Muscle of back (tissue), 11 donors: Measurements from ENCODE around the gene TRAPPC4. TPM values are rescaled to one million over a fixed set of nuclear protein-coding genes. Genes with fewer than 3 reads are reported as not detected.
"Not testable (repeated sequence)": the region's sequence is repeated elsewhere in the genome, so short reads cannot be mapped to it uniquely, and the experiment has no call there.

ENCODE experiments used
- DNase-seq, 3 donors: peaks; one replicate each; pipeline versions ENCODE4 v3.0.0 to v3.0.0-alpha.2; 2013
- polyA plus RNA-seq, 10 donors: library from polyadenylated mRNA; unstranded; fragments of 120-200 nt; gene quantifications; one replicate each; pipeline ENCODE4 v1.2.1, GENCODE V29; 2013; ENCODE audit not compliant: insufficient read length in 10 of 10

Gene TRAPPC4
- polyA plus RNA-seq, 10 donors = 41.7 to 55.9 (median 48.0) TPM

DNA sequence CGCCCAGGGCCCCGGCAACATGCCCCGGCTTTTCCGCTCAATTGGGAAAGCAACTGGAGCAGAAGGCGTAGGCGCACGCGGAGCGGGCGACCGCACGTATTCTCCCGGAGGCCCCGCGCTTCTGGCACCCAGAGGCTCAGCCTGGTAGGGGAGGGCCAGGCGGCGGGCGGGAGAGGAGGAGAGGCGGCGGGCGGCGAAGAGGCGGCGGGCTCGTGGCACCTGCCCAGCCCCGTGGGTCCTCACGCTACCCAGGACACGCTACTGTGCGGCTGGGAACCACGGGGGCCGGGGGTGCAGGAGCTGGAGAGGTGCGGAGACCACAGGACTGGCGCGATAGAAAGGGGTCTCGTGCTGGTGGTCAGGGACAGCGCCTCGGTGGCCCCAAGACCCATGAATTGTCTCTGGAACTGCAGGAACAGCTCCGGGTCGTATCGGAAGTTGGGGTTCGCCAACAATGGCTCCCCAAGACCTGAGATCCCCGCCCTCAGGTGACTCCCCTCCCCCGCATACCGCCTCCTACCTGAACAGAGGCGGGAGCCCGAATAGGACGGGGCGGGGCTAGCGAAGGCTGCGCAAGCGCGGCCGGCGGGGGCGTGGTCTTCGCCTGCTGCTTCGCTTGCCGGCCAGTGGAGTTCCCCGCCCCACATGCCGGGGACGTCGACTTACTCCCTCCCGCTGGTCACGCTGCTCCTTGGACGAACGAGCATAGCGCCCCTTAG lies 11.9 kb downstream of the TRAPPC4 start, which contains the start of gene SLC37A4:
Gene SLC37A4, minus strand, starts transcription at position 549 of the 719 bp plus-strand sequence.
- peak; percentile 93 to 97 (median 93) for DNase-seq

DNA sequence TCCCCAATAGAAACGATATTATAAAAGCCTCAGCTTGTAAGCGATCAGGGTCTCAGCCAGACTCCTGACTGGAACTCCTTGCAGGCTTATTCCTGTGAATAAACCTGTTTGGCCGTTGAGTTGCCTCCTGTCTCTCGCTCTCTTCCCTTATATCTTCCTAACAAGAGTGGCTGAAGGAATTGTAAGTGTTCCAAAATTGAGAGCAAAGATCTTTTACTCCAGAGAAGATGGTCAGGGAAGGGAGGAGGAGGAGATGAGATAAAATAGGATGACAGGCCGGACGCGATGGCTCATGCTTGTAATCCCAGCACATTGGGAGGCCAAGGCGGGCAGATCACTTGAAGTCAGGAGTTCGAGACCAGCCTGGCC lies 13.3 kb downstream of the TRAPPC4 start:
- no peak for DNase-seq

DNA sequence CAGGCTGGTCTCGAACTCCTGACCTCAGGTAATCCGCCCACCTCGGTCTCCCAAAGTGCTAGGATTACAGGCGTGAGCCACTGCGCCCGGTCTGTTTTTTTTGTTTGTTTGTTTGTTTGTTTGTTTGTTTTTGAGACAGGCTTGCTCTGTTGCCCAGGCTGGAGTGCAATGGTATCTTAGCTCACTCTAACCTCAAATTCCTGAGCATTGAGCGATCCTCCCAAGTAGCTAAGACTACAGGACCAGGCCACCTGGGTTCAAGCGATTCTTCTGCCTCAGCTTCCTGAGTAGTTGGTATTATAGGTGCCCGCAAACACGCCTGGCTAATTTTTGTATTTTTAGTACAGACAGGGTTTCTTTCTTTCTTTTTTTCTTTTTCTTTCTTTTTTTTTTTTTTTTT lies 14.9 kb downstream of the TRAPPC4 start:
- not testable (repeated sequence) for DNase-seq

DNA sequence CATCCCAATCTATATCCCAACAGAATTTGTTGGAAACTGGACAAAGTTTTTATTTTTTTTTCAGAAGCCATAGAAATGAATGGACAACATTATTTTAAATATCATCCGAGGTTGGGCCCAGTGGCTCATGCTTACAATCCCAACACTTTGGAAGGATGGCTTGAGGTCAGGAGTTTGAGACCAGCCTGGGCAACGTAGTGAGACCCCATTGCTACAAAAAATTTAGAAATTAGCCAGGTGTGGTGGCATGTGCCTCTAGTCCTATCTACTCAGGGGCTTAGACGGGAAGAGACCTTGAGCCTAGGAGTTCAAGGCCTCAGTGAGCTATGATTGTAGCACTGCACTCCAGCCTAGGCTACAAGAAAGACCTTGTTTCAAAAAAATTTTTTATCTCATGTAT lies 16.2 kb downstream of the TRAPPC4 start:
- DNase-seq = no peak

DNA sequence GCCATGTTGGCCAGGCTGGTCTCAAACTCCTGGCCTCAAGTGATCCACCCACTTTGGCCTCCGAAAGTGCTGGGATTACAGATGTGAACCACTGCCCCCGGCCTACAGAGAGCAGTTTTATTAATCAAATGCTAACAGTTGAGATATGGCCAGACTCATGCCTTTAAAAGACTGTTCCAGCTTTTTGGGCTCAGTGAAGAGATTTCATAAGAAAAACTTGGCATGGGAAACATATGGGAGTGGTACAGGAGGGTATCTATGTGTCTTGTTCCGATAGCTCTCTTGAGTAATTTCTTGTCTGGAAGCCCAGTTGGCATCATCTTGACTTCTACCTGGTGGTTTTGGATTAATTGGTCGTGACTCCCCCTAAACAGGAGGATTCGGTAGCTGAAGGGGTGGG lies 20.3 kb downstream of the TRAPPC4 start:
- DNase-seq = no peak

DNA sequence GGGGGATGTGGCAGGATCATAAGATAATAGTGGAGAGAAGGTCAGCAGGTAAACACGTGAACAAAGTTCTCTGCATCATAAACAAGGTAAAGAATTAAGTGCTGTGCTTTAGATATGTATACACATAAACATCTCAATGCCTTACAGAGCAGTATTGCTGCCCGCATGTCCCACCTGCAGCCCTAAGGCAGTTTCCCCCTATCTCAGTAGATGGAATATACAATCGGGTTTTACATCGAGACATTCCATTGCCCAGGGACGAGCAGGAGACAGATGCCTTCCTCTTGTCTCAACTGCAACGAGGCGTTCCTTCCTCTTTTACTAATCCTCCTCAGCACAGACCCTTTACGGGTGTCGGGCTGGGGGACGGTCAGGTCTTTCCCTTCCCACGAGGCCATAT lies 20.9 kb downstream of the TRAPPC4 start:
- DNase-seq = not testable (repeated sequence)

DNA sequence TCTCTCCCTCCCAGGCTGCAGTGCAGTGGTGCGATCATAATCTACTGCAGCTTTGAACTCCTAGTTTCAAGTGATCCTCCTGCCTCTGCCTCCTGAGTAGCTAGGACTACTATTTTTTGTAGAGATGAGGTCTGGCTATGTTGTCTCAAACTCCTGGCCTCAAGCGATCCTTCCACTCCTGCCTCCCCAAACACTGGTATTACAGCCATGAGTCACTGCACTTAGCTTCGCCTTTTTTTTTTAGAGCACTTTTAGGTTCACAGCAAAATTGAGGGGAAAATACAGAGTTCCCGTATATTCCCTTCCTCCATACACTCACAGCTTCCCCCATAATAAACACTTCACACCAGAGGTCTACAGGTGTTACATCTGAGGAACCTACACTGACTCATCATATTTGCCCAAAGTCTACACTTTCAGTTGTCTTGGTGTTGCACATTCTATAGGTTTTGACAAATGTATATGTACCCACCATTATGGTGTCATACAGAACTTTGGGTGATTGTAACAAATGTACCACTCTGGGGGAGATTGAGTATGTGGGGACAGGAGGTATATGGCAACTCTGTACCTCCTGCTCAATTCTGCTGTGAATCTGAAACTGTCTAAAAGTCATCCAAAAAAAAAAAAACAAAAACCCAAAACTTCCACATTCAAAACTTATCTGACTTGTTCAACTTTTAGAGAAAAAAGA lies 23.4 kb downstream of the TRAPPC4 start:
- no peak for DNase-seq

DNA sequence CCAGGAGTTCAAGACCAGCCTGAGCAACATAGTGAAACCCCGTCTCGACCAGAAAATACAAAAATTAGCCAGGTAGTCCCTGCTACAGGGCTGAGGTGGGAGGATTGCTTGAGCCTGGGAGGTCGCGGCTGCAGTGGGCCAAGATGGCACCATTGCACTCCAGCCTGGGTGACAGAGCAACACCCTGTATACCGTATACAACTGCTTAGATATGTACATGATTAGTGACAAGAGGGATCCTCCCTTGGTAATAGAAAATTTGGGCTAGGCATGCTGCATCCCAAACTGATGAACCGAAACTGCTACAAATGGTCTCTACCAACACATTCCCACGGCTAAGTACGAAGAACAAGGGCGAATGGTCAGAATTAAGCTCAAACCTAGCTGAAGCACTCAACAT lies 24.4 kb downstream of the TRAPPC4 start:
- no peak for DNase-seq

DNA sequence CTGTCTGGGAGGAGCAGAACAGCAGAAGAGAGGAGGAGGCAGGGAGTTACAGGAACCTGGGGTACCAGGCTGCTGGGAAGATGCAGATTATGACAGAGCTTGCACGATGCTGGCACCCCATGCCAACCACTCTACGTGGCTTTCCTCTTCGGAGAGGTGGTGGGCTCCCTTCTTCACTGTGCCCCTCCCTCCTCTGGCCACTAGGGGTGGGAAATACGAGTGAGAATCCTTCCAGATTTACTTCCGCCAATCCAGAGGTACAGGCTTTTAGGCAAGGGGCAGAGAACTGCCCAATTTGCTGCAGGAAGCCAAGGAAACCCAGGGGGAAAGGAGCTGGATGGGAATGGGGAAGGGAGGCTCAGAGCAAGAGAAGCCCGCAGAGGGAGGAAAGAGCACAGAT lies 26.1 kb downstream of the TRAPPC4 start:
- DNase-seq = no peak

DNA sequence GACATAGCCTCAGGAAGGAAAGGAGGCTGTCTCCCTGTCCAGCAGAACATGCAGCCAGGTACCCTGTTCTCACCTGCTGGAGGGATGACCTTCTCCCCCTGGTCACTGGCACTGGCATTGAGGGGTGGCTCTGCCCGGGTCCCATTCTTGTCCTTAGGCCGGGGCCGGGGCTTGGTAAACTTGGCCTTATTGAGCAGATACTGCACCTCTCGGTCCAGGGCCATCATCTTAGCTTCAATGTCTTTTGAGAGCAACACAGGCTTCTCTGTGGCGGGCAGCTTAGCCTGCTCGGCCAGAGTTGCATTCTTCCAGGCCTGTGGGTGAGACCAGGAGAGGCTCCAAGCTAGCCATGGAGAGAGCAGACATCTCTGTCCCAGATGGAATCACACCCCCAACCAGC lies 27.9 kb downstream of the TRAPPC4 start:
- no peak for DNase-seq

DNA sequence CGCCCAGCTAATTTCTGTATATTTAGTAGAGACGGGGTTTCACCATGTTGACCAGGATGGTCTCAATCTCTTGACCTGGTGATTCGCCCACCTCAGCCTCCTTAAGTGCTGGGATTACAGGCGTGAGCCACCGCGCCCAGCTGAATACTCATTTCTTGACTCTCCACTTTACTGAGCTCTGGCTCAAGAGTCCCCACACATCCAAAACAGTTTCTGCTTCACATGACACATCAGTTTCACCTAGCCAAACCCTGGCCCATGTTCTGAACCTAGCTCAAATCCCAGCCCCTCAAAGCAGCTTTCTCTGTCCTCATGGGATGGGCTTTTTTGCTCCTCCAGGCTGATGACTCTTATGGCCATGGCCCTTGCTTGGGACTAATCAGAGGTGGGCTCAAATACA lies 28.6 kb downstream of the TRAPPC4 start:
- no peak for DNase-seq

DNA sequence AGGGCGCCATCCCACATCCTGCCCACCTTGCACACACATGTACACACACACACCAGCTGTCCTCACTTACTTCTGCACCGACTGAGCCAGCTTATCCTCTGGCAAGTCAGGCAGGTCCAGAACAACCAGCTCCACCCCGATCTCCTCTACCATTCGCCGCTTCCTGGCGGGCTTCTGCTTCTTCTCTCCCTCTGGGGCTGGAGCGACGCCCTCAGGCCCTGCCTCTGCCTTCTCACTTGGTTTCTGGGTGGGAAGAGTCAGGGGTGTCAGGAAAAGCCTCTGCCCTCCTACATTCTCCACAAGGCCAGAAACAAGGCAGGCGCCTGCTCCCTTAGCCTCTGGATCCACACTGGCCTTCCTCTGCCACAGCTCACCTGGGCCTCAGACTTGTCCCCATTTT lies 30.1 kb downstream of the TRAPPC4 start:
- no peak for DNase-seq

DNA sequence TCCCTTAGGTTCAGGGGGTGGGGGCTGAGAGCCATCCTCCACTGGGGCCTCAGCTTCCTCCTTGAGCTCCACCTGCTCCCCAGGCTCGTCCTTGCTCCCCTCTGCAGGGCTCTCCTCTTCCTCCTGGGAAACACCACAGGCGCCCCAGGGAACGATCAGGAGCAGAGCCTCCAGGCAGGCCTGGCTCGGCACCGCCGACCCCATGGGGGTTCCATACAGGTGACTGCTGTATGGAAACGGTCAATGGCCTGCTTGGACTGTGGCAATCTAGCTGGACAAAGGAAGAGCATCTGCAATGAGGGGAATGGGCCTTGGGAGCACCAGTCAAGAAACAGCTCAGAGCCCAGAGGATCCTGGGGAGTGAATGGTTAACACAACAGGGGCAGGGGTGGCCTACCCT lies 30.5 kb downstream of the TRAPPC4 start:
- DNase-seq = no peak

DNA sequence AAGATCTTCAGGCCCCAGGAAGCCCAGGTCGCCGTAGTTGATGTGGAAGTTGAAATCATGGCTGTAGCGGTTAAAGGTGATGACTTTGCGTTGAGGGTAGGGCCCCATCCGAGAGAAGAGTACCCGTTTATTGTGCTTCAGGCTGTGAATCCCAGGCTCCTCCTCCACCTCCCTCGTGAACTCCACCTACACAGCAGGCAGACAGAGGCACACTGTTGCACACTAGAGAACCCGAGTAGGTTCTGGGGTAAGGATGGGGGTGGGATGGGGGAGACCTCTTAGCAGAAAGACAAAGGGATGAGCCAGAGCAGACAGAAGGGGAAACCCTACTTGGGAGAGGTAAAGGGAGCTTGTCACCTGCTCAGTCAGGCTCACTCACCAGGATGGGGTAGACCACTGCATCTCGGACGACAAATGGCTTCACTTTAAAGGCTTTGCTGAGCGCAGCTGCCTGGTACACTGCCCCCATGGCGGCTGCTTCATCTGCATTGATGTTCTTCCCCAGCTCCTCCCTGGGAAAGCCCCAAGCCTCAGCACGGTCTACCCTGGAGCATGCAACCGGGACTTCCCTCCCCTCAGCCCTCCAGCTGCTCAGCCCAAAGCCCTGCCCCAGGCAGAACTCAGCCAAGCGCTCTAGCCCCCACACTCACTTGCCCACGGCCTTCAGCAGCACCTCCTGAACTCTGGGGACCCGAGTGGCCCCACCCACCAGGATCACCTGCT lies 33.0 kb downstream of the TRAPPC4 start:
- no peak for DNase-seq

DNA sequence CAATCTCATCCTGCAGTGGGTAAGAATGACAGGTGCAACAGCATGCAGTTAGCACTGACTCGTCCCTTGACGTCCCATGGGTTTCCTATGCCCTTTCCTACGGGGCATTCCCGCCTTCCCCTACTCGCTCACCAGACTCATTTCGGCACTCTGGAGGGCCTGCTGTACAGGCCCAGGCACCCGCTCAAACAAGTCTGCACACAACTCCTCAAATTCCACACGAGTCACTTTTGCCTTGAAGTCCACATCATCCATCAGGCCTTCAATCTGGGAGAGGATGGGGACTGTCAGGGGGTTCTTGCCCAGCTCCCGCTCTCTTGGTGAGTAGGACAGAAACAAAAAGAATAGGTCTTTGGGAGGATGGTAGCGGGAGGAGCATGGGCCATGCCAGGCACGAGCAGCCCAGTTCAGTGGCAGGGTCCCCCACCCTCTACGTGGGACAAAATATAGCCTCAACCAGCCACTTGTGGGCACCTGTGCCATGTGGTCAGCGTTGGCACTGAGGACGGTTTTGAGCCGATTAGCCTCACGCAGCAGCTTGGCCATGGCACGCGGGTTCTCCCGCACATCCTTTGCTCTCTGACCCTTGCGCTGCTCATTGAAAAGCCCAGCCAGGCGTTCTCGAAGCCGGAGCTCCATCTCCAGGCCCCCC lies 33.7 kb downstream of the TRAPPC4 start:
- DNase-seq = no peak

DNA sequence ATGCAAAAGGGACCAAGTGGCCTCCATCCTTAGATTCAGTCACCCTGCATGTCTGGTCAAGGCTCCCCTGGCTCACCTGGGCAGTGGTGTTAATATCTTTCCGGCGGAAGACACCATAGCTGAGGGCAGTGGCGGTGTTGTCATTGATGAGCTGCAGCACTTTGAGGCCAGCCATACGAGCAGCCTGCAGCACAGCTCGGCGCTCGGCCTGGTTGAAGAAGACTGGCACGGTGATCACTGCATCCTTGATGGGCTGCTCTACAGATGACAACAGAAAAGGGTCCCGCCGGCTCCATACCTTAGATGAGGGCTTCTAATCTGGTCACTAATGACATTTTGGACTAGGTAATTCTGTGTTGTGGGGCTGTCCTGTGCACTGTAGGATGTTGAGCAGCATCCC lies 35.9 kb downstream of the TRAPPC4 start:
- DNase-seq = no peak

DNA sequence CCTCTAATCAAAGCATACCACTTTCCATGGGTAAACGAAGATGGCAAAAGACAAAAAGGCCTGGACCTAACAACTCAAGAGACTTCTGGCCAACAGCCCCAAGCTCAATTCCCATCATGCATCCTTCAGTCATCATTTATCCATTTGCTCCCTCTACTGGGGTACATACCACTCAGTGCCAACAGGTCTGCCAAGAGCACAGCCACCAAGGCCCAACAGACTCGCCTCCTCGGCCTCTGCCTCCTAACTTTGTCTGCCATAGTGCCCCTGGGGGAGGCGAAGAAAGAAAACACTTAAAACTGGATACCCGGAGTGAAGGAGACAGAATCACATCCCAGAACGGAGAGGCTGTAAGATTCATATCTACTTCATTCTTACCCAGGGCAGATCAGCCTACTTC lies 37.3 kb downstream of the TRAPPC4 start:
- DNase-seq = no peak

DNA sequence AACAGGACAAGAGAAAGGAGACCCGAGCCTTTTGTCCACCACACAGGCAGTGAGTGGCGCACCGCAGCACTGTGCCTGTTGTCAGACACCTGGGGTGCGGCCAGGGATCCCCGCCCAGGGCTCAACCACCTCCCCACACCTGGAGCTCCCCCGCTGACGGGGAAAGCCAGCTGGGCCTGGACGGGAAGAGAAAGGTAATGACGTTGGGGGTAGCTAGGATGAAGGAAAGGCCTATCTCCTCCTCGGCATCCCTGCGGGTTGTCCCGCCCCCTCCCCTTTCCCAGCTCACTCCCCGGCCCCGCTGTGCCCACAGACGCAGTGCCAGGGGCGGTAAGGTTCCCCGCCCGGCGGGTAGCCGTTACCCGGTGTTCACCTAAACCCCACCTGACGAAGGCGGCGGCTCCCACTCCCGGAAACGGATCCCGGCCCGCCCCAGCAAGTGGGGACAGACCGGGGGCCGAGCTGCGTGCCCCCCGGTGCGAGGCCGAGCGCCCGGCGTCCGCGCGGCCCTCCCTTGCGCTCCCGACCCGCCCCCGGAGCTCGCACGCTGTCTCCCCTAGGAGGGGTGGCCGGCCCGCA lies 37.9 kb downstream of the TRAPPC4 start:
- peak in 1 of 3 donors; percentile 12 for DNase-seq

DNA sequence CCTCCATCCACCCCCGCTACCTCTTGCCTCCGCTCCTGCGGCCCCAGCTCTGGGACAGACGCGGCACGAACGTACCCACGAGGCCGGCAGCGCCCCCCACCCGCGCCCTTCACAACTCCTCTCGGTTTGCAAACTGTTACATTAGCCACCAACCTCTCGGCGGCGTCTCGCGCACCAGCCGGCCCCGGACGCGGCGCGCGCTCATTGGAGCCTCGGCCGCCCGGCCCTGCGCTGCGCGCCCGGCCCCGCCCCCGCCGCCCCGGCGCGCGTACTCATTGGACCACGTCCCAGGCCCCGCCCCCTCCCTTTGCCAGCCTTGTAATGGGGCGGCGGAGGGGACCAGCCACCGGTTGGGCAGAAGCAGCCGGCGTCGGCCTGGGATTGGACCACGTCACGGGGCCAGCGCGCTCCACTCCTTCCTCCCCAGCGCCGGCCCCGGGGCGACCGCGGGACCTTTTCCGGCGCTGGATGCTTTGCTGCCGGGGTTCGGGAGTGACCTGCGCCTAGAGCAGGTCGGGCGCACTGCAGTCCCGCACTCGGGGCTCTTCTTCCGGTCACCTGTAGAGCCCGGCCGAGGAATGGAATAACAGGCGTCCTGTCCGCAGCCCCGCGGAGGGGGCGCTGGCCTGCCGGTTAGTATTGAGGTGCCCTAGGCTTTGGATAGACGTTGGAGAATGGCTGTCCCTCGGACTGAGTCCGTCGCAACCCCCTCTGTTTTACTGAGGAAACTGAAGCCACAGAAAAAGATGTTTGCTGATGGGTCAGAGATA lies 38.6 kb downstream of the TRAPPC4 start, which contains the start of gene HYOU1:
Gene HYOU1, minus strand, starts transcription at position 206 of the 770 bp plus-strand sequence. CDS start 1,045 bp downstream, outside the sequence.
- DNase-seq = peak; percentile 95 to 98 (median 96)

DNA sequence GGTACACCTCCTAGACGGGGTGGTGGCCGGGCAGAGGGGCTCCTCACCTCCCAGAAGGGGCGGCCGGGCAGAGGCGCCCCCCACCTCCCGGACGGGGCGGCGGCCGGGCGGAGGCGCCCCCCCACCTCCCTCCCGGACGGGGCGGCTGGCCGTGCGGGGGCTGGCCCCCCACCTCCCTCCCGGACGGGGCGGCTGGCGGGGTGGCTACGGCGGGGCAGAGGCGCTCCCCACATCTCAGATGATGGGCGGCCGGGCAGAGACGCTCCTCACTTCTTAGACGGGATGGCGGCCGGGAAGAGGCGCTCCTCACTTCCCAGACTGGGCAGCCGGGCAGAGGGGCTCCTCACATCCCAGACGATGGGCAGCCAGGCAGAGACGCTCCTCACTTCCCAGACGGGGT lies 40.6 kb downstream of the TRAPPC4 start:
- DNase-seq = not testable (repeated sequence)

DNA sequence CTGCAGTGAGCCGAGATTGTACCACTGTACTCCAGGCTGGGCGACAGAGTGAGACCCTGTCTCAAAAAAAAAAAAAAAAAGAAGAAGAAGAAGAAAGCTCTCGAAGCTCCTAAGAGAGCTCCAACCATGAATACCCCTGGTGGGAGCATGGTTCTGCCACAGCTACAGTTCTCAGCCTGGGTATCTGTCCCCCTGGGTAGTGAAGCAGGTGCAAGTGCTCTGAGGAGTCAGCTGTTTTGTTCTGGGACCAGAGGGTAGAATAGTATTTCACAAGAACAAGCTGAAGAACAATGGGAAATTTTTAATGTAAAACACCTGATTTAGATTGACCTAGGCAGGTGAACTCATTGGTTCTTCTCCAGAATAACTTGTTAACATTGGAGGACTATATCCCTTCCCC lies 42.7 kb downstream of the TRAPPC4 start:
- no peak for DNase-seq
